DMS114 treated with DMSO at 0.1 percent for 48 hours (cell line): ENCODE measurements around the gene INSRR.

Experiments used
- DNase-seq: peaks from one replicate; lab custom pipeline; 2025; ENCODE audit not compliant: unreplicated experiment; lab: John Stamatoyannopoulos, UW

Gene INSRR

DNA sequence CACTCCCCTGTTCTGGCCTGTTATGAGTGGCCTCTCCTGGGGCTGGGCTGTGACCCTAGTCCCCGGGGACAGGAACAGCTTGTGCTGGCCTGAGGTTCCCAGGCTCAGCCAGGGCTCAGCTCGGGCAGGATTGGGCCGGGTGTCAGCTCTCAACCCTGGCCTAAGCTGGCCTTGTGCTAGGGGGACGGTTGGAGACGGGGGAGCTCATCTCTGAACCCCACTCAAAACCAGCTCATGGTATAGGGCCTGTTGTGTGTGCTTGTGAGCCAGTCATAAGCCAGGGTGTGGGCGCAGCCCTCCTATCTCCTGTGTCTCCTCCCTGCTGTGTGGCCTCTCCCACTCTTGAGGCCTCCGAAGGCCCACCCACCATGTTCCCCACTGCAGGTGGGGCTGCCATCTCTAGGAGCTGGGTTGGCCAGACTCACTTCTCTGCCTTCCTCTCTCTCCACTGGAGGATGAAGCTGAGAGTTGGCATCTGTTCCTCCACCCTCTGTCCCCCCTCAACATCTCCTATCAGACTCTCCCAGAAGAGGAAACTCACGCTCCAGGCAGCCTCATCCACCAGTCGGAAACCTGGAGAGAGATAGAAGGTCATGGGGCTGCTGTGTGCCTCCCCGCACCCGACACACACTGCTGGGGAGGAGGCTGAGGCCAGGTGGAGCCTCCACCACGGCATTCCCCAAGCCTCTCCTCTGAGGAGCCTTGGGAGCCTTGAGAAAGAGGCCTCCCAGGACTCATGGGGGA is 36.0 kb upstream of the INSRR start:
- DNase-seq = no peak

- no peak for DNase-seq
These were observed 35.1 kb upstream of the INSRR start for GRCh38 chr1:156894001-156894400.

DNA sequence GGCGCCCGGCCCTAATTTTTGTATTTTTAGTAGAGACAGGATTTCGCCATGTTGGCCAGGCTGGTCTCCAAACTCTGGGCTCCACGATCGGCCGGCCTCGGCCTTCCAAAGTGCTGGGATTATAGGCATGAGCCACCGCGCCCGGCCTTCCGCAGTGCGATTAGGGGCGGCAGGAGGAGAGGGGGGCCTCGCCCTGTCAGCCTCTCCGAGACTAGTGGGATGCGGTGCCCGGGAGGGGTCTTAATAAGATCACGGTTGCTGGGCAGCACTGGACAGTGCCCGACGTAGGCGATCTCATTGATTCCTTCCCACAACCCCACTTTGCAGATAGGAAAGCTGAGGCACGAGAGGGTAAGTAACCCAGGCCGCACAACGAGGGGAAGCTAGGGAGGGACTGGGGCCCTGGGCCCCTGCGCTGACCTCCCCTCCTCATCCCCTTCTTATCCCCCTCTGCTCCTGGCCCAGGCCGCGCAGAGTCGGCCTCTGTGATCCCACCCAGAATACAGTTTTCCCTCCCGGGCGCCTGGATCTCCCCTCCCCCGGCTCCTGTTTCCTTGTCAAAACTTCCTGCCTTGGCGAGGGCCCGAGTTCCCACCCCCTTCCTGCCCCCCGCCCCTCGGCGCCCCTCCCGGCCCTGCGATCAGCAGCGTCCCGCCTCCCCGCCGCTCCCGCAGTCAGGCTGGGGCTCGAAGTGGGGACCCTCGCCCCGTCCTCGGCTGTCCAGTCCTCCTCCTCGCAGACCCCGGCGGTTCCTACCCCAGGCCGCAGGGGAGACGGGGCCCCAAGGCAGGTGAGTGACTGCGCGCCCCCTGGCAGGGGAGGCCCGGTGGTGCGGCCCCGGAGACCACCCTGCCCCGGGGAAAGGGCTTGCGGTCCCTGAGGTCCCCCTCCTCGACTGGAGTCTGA is 34.4 kb upstream of the INSRR start, which contains the start of gene PEAR1:
TSS of gene PEAR1 (plus strand) at position 671 of the 906 bp plus-strand sequence. CDS start 10,209 bp downstream, outside the sequence.
- DNase-seq = no peak

DNA sequence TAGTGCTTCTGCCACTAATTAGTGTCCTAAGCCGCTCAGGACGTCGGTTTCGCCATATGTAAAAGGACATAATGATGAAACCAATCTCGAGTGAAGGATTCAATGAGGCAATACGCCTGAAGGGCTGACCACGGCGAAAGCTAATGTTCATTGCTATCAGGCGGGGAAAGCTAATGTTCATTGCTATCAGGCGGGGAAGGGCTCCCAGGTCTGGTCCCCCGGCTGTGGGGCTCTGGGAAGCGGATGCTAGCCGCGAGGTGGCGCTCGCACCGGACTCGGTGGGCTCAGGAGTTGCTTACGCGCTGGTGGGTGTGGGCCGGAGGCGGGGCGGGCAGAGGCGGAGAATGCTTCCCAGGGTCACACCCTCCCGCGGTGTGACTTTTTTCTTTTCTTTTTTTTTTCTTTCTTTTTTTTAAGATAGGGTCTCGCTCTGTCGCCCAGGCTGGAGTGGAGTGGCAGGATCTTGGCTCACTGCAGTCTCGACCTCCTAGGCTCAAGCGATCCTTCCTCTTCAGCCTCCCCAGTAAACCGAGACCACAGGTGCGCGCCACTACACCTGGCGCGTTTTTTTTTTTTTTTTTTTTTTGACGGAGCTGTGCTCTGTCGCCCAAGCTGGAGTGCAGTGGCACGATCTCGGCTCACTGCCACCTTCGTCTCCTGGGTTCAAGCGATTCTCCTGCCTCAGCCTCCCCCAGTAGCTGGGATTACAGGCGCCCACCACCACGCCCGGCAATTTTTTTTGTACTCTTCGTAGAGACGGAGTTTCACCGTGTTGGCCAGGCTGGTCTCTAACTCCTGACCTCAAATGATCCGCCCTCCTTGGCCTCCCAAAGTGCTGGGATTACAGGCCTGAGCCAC is 33.5 kb upstream of the INSRR start:
- peak; percentile 46 for DNase-seq

GRCh38 chr1:156889802-156890580 is 31.1 kb upstream of the INSRR start:
- peak; percentile 88 for DNase-seq

GRCh38 chr1:156887734-156888133 is 28.8 kb upstream of the INSRR start:
- DNase-seq = no peak

DNA sequence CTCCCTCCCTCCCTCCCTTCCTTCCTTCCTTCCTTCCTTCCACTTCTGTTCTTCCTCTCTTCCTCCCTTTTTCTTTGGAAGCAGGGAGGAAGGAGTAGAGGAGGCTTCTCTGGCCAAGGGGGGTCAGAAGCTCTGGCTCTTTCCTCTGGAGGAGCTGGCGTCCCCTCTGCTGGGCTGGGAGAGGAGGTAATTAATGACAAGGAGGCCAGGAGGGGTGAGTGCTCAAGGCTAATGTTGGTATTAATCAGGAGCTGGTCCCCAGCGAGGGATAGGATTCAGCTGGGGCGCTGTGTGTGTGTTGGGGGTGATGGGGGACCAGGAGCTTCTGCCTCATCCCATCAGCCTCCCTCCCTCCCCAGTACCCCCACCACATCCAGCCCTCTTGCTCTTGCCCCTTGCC is 28.4 kb upstream of the INSRR start:
- no peak for DNase-seq

DNA sequence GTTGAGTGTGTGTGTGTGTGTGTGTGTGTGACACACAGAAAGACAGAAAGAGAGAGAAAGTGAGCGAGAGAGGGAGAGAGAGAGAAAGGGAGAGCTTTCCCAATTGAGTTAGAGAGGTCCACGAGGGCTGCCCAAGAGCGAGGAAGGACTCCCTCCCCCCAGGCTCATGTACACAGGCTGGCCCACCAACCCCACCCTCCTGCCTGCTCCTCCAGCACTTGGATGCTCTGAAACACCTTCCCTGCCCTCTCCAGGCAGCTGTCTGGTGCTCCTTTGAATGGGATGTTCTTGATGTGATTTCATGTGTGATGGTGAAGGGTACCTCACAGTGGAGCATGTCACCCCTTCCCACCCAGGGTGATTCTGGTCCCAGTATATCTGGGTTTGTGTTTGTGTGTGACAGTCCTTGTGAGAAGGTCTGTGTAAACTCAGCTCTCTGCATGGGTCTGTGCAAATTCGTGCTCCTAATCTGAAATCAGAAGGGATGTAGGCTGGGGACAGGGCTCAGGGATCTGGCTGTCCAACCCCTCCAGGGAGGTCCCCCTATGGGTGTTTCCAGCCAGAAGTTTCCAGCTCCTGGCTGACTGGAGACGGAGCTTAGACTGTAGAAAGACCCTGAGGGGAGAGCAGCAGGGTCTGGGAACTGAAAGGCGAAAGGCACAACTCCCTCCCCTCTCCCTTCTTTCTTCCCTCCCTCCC is 27.8 kb upstream of the INSRR start:
- no peak for DNase-seq

GRCh38 chr1:156885880-156886355 is 27.0 kb upstream of the INSRR start:
- no peak for DNase-seq

GRCh38 chr1:156885314-156885713 is 26.4 kb upstream of the INSRR start:
- no peak for DNase-seq

DNA sequence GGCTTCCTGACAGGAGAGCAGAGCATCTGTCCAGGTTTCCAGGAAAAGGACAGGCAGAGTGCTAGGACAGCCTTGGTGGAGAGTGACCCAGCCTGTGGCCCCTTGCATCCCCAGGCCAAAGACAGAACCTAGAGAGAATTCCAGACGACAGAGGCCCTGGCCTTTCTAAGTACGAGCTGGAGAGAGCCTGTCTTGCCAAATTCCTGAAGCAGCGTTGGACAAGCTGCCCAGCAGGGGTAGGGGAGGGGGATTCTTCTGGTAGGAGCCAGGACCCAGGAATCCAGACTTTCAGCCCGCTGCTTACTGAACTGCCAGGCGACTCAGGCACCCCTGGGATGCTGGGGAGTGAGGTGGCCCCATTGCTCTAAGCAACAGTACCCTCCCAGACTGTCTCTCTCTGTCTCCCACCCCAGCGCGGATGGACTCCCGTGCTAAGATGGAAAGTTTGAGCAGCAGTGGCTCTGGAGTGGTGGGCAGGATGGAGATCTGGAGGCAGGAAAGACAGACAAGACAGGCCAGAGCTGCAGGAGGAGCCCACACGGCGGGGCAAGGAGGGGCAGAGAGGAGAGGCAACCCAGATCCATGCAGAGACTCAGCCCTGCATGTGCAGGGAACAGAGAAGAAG is 25.8 kb upstream of the INSRR start:
- no peak for DNase-seq

DNA sequence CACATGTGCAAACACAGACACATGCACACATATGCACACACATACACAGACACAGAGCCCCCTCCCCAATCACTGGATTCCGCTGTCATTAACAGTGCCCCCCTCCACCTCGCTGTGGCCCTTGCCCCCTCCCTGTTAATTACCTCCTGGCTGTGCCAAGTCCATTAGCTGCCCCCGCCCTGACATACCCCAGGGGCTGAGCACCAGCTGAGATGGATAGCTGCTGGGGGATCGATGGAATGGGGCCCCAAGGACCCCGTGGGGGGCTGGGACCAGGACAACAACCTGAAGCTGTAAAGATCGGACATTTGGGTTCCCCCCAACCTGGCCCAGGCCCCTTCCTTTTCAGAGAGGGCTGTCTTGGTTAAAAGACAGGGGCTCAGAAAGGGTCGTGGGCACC is 25.0 kb upstream of the INSRR start:
- DNase-seq = no peak

DNA sequence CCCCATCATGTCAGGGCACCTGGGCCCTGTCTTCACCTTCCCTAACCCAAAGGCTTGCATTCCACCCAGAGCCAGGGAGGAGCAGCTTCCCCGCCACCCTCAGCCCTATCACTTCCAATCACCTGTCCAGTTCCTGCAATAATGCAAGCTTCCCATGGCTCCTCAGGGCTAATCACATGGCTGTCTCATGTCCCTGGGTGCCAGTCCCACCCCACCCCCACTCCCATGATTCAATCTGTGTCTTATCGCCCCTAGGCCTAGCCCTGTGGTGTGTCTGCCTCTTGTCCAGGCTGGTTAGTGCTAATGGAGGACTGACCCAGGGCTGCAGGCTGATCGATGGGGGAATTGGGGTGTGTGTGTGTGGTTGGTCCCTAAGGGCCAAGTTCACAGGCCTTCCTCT is 23.6 kb upstream of the INSRR start:
- no peak for DNase-seq

GRCh38 chr1:156881663-156882062 is 22.7 kb upstream of the INSRR start:
- no peak for DNase-seq

GRCh38 chr1:156881101-156881500 is 22.2 kb upstream of the INSRR start:
- no peak for DNase-seq

- DNase-seq = no peak
These were observed 21.6 kb upstream of the INSRR start for GRCh38 chr1:156880473-156880872.

DNA sequence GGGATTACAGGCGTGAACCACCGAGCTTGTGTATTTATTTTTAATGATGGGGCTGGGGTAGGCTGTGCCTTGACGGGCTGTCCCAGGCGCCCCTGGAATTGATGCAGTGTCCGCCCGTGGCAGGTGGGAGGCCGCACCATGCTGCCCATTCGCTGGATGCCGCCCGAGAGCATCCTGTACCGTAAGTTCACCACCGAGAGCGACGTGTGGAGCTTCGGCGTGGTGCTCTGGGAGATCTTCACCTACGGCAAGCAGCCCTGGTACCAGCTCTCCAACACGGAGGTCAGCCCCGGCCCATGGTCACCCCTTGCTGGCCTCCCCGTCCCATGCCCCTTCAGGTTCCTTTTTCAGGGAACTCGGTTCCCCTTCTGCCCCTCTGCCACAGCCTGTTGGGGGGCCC is 21.0 kb upstream of the INSRR start:
- no peak for DNase-seq

- no peak for DNase-seq
These were observed 18.7 kb upstream of the INSRR start for GRCh38 chr1:156877433-156878170.

- no peak for DNase-seq
These were observed 17.4 kb upstream of the INSRR start for GRCh38 chr1:156876281-156876680.
